Left ventricle myocardium inferior (tissue), 1 donor: ENCODE measurements around the gene ADCY9. TPM values are rescaled to one million over a fixed set of nuclear protein-coding genes. Genes with fewer than 3 reads are reported as not detected.

Experiments
- DNase-seq: peaks from one replicate; pipeline ENCODE4 v3.0.0-alpha.2; 2020
- H3K27ac ChIP-seq: fragments of 200-600 bp; replicated peaks from 2 replicates; pipeline ENCODE4 v1.8.0; 2021
- H3K27me3 ChIP-seq: fragments of 200-600 bp; 2 replicates; pipeline ENCODE4 v1.8.0; 2021; ENCODE audit warnings: low read depth
- H3K36me3 ChIP-seq: fragments of 200-600 bp; 2 replicates; pipeline ENCODE4 v1.8.0; 2021
- H3K4me1 ChIP-seq: fragments of 200-600 bp; 2 replicates; pipeline ENCODE4 v1.8.0; 2021
- H3K4me3 ChIP-seq: fragments of 200-600 bp; 2 replicates; pipeline ENCODE4 v1.8.0; 2021; ENCODE audit warnings: mild to moderate bottlenecking, moderate library complexity
- H3K9me3 ChIP-seq: fragments of 200-600 bp; replicated peaks from 2 replicates; pipeline ENCODE4 v1.8.0; 2021
- intact Hi-C: fragments of 100-400 bp; cut with micrococcal nuclease; formaldehyde crosslinking; loops from one replicate; pipeline ENCODE4 v1.11.0; 2022
- total RNA-seq: library from RNA; stranded (reverse); fragmentation: NEBNext Ultra II Directional; extraction: Animal tissue kit (Norgen Biotek cat#: 25700); gene quantifications from one replicate; pipeline ENCODE4 v1.2.1, GENCODE V29; 2021
- TF ChIP-seq, protein P1 (sequence below): fragments of 200-600 bp; IDR thresholded peaks from 2 replicates; pipeline ENCODE4 v1.8.0; 2021; ENCODE audit warnings: antibody characterized with exemption, mild to moderate bottlenecking, borderline replicate concordance
- donor health status: DM: no; HTN: yes; CAD: no; lungs with severe emphysema.

Gene ADCY9
- total RNA-seq, 1 donor from 2014 or later: 44.3 TPM

DNA sequence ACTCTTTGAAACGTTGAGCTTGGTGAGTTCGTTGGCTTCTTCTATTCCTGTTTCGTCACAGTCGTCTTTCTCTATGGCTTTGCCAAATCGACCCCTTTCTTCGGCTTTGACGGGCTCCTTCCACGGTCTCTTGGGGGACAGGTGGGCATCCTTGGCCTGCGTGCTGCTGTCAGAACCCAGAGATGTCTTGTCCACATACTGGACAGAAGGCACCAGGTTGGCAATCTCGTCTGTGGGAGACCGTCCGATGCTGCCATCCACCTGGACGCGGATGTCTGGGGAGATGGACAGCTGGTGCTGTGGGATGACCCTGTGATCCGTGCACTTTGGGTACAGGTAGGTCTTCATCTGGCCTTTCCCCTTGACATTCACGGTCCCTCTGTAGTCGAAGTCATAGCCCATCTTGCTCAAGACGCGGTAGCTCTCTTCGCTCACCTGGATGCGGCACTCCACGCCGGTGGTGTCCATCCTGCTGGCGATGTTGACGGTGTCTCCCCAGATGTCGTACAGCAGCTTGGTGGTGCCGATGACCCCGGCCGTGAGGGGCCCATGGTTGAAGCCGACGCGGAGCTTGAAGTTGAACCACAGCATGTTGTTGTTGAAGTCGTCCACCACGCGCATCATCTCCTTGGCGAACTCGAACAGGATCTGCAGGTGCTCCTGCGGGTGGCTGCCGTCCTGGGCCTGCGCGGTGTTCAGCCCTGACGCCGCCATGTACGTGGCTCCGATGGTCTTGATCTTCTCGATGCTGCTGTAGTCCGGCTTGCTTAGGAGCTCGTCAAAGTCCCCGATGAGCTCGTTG lies 150.3 kb downstream of the ADCY9 start:
- TF ChIP-seq, protein P1, sequence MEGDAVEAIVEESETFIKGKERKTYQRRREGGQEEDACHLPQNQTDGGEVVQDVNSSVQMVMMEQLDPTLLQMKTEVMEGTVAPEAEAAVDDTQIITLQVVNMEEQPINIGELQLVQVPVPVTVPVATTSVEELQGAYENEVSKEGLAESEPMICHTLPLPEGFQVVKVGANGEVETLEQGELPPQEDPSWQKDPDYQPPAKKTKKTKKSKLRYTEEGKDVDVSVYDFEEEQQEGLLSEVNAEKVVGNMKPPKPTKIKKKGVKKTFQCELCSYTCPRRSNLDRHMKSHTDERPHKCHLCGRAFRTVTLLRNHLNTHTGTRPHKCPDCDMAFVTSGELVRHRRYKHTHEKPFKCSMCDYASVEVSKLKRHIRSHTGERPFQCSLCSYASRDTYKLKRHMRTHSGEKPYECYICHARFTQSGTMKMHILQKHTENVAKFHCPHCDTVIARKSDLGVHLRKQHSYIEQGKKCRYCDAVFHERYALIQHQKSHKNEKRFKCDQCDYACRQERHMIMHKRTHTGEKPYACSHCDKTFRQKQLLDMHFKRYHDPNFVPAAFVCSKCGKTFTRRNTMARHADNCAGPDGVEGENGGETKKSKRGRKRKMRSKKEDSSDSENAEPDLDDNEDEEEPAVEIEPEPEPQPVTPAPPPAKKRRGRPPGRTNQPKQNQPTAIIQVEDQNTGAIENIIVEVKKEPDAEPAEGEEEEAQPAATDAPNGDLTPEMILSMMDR: no peak
- intact Hi-C loops: no loop called here
- no peak for DNase-seq
- Histone ChIP-seq H3K36me3 (peaks cover 21% of the 10 kb centered on the region), H3K27ac (no peak overlapping the region), H3K27me3 (no peaks in the 10 kb centered on the region), H3K4me3 (no peak overlapping the region), H3K4me1 (peaks cover 36% of the 10 kb centered on the region), H3K9me3 (peaks cover 16% of the 10 kb centered on the region)

DNA sequence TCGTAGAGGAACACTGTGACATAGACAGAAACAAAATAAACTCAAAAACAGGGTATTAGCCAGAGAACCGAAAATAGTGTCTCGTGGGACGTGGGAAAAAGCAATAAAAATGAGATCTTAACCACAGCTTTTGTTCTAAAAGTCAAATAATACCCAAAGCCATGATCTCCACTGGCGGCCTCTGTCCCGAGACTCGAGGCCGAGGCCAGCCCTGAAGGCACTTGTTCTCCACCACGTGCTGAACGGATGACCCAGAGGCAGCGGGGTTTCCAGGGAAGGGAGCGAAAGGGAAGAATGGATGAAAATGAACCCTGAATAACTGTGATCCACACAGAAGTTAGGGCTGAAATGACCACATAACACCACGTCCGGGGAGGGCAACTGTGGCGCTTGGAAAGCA lies 150.9 kb downstream of the ADCY9 start:
- peaks cover 21% of the 10 kb centered on the region for H3K36me3 ChIP-seq
- H3K27me3 ChIP-seq: no peaks in the 10 kb centered on the region
- peaks cover 16% of the 10 kb centered on the region for H3K9me3 ChIP-seq
- no peak overlapping the region for H3K4me3 ChIP-seq
- H3K27ac ChIP-seq: no peak overlapping the region
- TF ChIP-seq, protein P1: no peak
- no peak for DNase-seq
- intact Hi-C loops: no loop called here
- H3K4me1 ChIP-seq: peaks cover 38% of the 10 kb centered on the region

DNA sequence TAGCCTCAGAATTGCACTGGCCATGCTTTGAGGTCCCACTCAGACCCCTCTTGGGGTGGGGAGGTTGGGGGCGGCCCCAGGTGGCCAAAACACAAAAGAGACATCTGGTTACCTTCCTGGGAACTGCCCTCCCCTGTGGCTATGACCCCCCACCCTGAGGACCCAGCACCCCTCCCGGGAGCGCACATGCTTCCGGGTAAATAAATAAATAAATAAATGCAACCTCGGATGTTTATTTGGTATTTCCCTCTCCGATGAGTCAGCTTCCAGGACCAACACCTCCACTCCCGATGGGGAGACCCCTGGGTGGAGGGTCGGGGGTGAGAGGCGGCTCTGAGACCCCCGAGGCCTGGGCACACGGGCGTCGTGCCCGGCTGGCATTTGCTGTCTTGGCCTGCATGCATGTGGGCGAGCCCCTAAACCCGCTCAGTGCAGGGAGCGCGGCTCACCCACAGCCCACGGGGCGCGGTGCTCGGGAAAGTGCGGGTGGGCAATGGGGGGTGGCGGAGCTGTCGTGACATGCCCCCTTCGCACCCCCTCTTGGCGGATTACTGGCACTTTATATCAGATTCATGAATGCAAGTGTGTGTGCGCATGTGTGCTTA lies 151.5 kb downstream of the ADCY9 start:
- Histone ChIP-seq H3K36me3 (peaks cover 21% of the 10 kb centered on the region), H3K4me3 (no peak overlapping the region), H3K9me3 (peaks cover 16% of the 10 kb centered on the region), H3K4me1 (peaks cover 43% of the 10 kb centered on the region), H3K27me3 (no peaks in the 10 kb centered on the region), H3K27ac (no peak overlapping the region)
- intact Hi-C loops: no loop called here
- TF ChIP-seq, protein P1: no peak
- no peak for DNase-seq

GRCh38 chr16:3963886-3964685 lies 152.2 kb downstream of the ADCY9 start:
- intact Hi-C loops: no loop called here
- peaks cover 21% of the 10 kb centered on the region for H3K36me3 ChIP-seq
- H3K27ac ChIP-seq: peak overlapping the region; percentile 0
- peaks cover 16% of the 10 kb centered on the region for H3K9me3 ChIP-seq
- peaks cover 50% of the 10 kb centered on the region for H3K4me1 ChIP-seq
- H3K4me3 ChIP-seq: no peak overlapping the region
- DNase-seq: no peak
- TF ChIP-seq, protein P1: no peak
- no peaks in the 10 kb centered on the region for H3K27me3 ChIP-seq

GRCh38 chr16:3963203-3963602 lies 153.0 kb downstream of the ADCY9 start:
- H3K27ac ChIP-seq: no peak overlapping the region
- no peak for DNase-seq
- no peaks in the 10 kb centered on the region for H3K27me3 ChIP-seq
- peaks cover 16% of the 10 kb centered on the region for H3K9me3 ChIP-seq
- H3K4me3 ChIP-seq: peak overlapping the region; percentile 1
- H3K4me1 ChIP-seq: peaks cover 53% of the 10 kb centered on the region
- TF ChIP-seq, protein P1: no peak
- H3K36me3 ChIP-seq: peaks cover 21% of the 10 kb centered on the region
- intact Hi-C loops: no loop called here
